Peyer's patch (tissue), 4 donors: ENCODE data around the gene COL4A6. TPM values are rescaled to one million over a fixed set of nuclear protein-coding genes. Genes with fewer than 3 reads are reported as not detected.
"Not testable (repeated sequence)": the region's sequence is repeated elsewhere in the genome, so short reads cannot be mapped to it uniquely, and the experiment has no call there.

Source experiments
- DNase-seq, 3 donors: peaks; one replicate each; pipeline ENCODE4 v3.0.0-alpha.2; 2017 to 2019
- H3K27ac ChIP-seq, 4 donors: fragments of 200-600 bp; sonication (generic); one replicate each; pipeline ENCODE4 v1.5.1; 2016 to 2019
- H3K27me3 ChIP-seq, 2 donors: fragments of 200-600 bp; sonication (generic); one replicate each; pipeline ENCODE4 v1.5.1; 2019
- H3K36me3 ChIP-seq, 3 donors: fragments of 200-600 bp; sonication (generic); one replicate each; pipeline ENCODE4 v1.5.1; 2016 to 2019
- H3K4me1 ChIP-seq, 4 donors: fragments of 200-600 bp; sonication (generic); one replicate each; pipeline ENCODE4 v1.5.1; 2016 to 2019
- H3K4me3 ChIP-seq, 4 donors: fragments of 200-600 bp; sonication (generic); 1 replicate in 3 of 4; 2 replicates in 1 of 4; pipeline ENCODE4 v1.5.1; 2016 to 2019; ENCODE audit warnings: mild to moderate bottlenecking in 1 of 4
- H3K9me3 ChIP-seq, 4 donors: fragments of 200-600 bp; sonication (generic); one replicate each; pipeline ENCODE4 v1.5.1; 2016 to 2019; ENCODE audit warnings: mild to moderate bottlenecking in 1 of 4
- CTCF ChIP-seq, 6 experiments: fragments of 450-650 bp in 4 of 6; fragments of 200-600 bp in 2 of 6; sonication (generic) in 1 of 6; IDR thresholded peaks; one replicate each; pipeline ENCODE4 v1.5.1; 2017 to 2019; ENCODE audit warnings: antibody characterized with exemption in 6 of 6, mild to moderate bottlenecking in 3 of 6, moderate library complexity in 1 of 6
- POLR2A ChIP-seq, 2 donors: fragments of 450-650 bp; IDR thresholded peaks; one replicate each; pipeline ENCODE4 v1.5.1; 2017; ENCODE audit warnings: antibody characterized with exemption in 2 of 2, mild to moderate bottlenecking in 2 of 2, moderate library complexity in 2 of 2
- total RNA-seq, 4 donors: library from RNA; depleted of rRNA; stranded (reverse); fragments of >200 nt; gene quantifications; one replicate each; pipeline ENCODE4 v1.1.0, GENCODE V29; 2016

COL4A6 gene
- total RNA-seq, 4 donors from 2014 or later, result 0.18 to 2.4 (median 0.89) TPM

GRCh38 chrX:108384783-108385182 lies 53.4 kb downstream of the COL4A6 start:
- no peak overlapping the region for H3K27ac ChIP-seq
- no peak for TF ChIP-seq CTCF (IDR thresholded peaks at IDR 0.05)
- TF ChIP-seq POLR2A (IDR thresholded peaks at IDR 0.05), result no peak
- H3K9me3 ChIP-seq, result no peaks in the 10 kb centered on the region
- H3K4me1 ChIP-seq, result no peaks in the 10 kb centered on the region
- H3K4me3 ChIP-seq, result no peak overlapping the region
- no peaks in the 10 kb centered on the region for H3K27me3 ChIP-seq
- no peaks in the 10 kb centered on the region for H3K36me3 ChIP-seq
- no peak for DNase-seq

DNA sequence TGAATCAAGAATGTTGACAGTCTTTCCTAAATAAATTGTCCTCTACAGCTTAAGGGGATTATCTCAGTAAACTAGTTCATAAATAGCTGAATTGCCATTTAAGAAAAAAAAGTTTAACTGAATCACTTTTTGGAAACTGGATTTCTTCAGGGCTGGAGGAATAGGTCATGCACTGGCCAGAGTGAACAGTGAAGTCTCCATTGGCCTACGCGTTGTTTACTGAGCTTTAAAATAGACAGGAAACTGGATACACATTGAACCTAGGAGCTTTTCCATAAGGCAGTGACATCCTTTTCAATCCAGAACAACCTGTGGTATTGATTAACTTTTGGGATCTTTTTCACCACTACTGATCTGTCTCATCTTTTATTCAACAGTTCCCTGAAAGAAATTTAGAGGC lies 58.0 kb downstream of the COL4A6 start:
- no peaks in the 10 kb centered on the region for H3K9me3 ChIP-seq
- H3K4me3 ChIP-seq, result no peak overlapping the region
- no peaks in the 10 kb centered on the region for H3K36me3 ChIP-seq
- TF ChIP-seq CTCF (IDR thresholded peaks at IDR 0.05) (no peak), POLR2A (IDR thresholded peaks at IDR 0.05) (no peak)
- no peak for DNase-seq
- no peak overlapping the region for H3K27ac ChIP-seq
- no peaks in the 10 kb centered on the region for H3K27me3 ChIP-seq
- no peaks in the 10 kb centered on the region for H3K4me1 ChIP-seq

DNA sequence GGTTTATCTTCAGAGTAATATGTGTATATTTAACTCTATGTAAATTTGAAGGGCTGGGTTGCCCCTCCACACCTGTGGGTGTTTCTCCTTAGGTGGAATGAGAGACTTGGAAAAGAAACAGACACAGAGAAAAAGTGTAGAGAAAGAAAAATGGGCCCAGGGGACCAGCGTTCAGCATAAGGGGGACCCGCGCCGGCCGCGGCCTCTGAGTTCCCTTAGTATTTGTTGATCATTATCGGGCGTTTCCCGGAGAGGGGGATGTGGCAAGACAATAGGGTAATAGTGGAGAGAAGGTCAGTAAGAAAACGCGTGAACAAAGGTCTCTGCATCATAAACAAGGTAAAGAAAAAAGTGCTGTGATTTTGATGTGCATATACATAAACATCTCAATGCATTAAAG lies 61.4 kb downstream of the COL4A6 start:
- H3K9me3 ChIP-seq, H3K27me3 ChIP-seq, H3K4me3 ChIP-seq, H3K27ac ChIP-seq, H3K4me1 ChIP-seq, H3K36me3 ChIP-seq, DNase-seq: not testable (repeated sequence)

GRCh38 chrX:108375591-108375990 lies 62.6 kb downstream of the COL4A6 start:
- H3K27me3 ChIP-seq, H3K4me1 ChIP-seq, H3K4me3 ChIP-seq, H3K9me3 ChIP-seq, H3K27ac ChIP-seq, H3K36me3 ChIP-seq, DNase-seq: not testable (repeated sequence)

GRCh38 chrX:108366644-108367406 lies 71.4 kb downstream of the COL4A6 start:
- Histone ChIP-seq H3K27ac (no peak overlapping the region), H3K4me3 (no peak overlapping the region), H3K27me3 (no peaks in the 10 kb centered on the region), H3K36me3 (no peaks in the 10 kb centered on the region), H3K9me3 (no peaks in the 10 kb centered on the region), H3K4me1 (no peaks in the 10 kb centered on the region)
- DNase-seq, result no peak
- TF ChIP-seq CTCF (IDR thresholded peaks at IDR 0.05) (no peak), POLR2A (IDR thresholded peaks at IDR 0.05) (no peak)

GRCh38 chrX:108362026-108362425 lies 76.2 kb downstream of the COL4A6 start:
- no peaks in the 10 kb centered on the region for H3K36me3 ChIP-seq
- H3K27ac ChIP-seq, result no peak overlapping the region
- DNase-seq, result no peak
- H3K4me1 ChIP-seq, result no peaks in the 10 kb centered on the region
- H3K27me3 ChIP-seq, result no peaks in the 10 kb centered on the region
- H3K4me3 ChIP-seq, result no peak overlapping the region
- no peaks in the 10 kb centered on the region for H3K9me3 ChIP-seq
- TF ChIP-seq CTCF (IDR thresholded peaks at IDR 0.05), result no peak
- no peak for TF ChIP-seq POLR2A (IDR thresholded peaks at IDR 0.05)

- Histone ChIP-seq H3K4me3 (no peak overlapping the region), H3K27me3 (no peaks in the 10 kb centered on the region), H3K4me1 (no peaks in the 10 kb centered on the region), H3K27ac (no peak overlapping the region), H3K36me3 (no peaks in the 10 kb centered on the region), H3K9me3 (no peaks in the 10 kb centered on the region)
- TF ChIP-seq CTCF (IDR thresholded peaks at IDR 0.05), result no peak
- no peak for TF ChIP-seq POLR2A (IDR thresholded peaks at IDR 0.05)
- no peak for DNase-seq
Observed at GRCh38 chrX:108361316-108361715, 76.9 kb downstream of the COL4A6 start.
